SU-DHL-6 (cell line): Measurements from ENCODE around the gene ASTN1.

Experiments
- H2AFZ ChIP-seq: fragments of 200-600 bp; sonication (generic); 2 replicates; pipeline ENCODE4 v1.6.1; 2014; ENCODE audit warnings: low read depth, mild to moderate bottlenecking, moderate library complexity, mixed read lengths, antibody characterized with exemption, low read length; ENCODE audit not compliant: severe bottlenecking
- H3F3A ChIP-seq: fragments of 200-600 bp; shearing (Covaris generic); 2 replicates; pipeline ENCODE4 v1.6.0; 2016; ENCODE audit warnings: antibody characterized with exemption, mild to moderate bottlenecking; ENCODE audit not compliant: insufficient read depth
- H3K27ac ChIP-seq: fragments of 200-600 bp; sonication (generic); 2 replicates; pipeline ENCODE4 v1.5.1; 2016; ENCODE audit warnings: low read depth, mild to moderate bottlenecking, low read length, moderate library complexity, mixed read lengths
- H3K27me3 ChIP-seq: fragments of 200-600 bp; sonication (generic), shearing (Covaris generic); 2 replicates; pipeline ENCODE4 v1.6.0; 2014; ENCODE audit warnings: mild to moderate bottlenecking, low read length
- H3K36me3 ChIP-seq: fragments of 200-600 bp; sonication (generic); 2 replicates; pipeline ENCODE4 v1.6.1; 2014; ENCODE audit warnings: mild to moderate bottlenecking, low read length, mixed read lengths
- H3K4me2 ChIP-seq: fragments of 300-600, 200-600 bp; shearing (Covaris generic), sonication (generic); 2 replicates; pipeline ENCODE4 v1.6.0; 2014; ENCODE audit warnings: low read length, low read depth, mild to moderate bottlenecking; ENCODE audit not compliant: poor library complexity, severe bottlenecking
- H3K4me3 ChIP-seq: fragments of 200-600 bp; sonication (generic); 2 replicates; pipeline ENCODE4 v1.5.1; 2014; ENCODE audit warnings: antibody characterized with exemption, low read length, mild to moderate bottlenecking, mixed read lengths; ENCODE audit not compliant: insufficient read depth, poor library complexity, severe bottlenecking
- H3K79me2 ChIP-seq: fragments of 200-600 bp; sonication (generic); 2 replicates; pipeline ENCODE4 v1.6.1; 2014; ENCODE audit warnings: mild to moderate bottlenecking, low read length, moderate library complexity; ENCODE audit not compliant: insufficient read depth
- H3K9ac ChIP-seq: fragments of 200-600 bp; sonication (generic); 2 replicates; pipeline ENCODE4 v1.7.0; 2014; ENCODE audit warnings: mild to moderate bottlenecking, low read length
- H3K9me2 ChIP-seq: fragments of 200-600 bp; sonication (generic); replicated peaks from 2 replicates; pipeline ENCODE4 v1.6.1; 2014; ENCODE audit warnings: low read length; ENCODE audit not compliant: insufficient read depth
- H3K9me3 ChIP-seq: fragments of 200-600 bp; sonication (generic); 2 replicates; pipeline ENCODE4 v1.6.1; 2014; ENCODE audit warnings: low read length, mixed read lengths; ENCODE audit not compliant: insufficient read depth
- H4K20me1 ChIP-seq: fragments of 200-600 bp; sonication (generic); 2 replicates; pipeline ENCODE4 v1.6.1; 2014; ENCODE audit warnings: low read depth, mild to moderate bottlenecking, antibody characterized with exemption, low read length, moderate library complexity, mixed read lengths
- CTCF ChIP-seq: fragments of 200-600 bp; sonication (generic); IDR thresholded peaks from one replicate; pipeline ENCODE4 v1.5.1; 2017; ENCODE audit warnings: antibody characterized with exemption, mild to moderate bottlenecking, low read length, moderate library complexity; ENCODE audit not compliant: insufficient read depth, poor library complexity, severe bottlenecking
- EZH2phosphoT487 ChIP-seq: fragments of 200-600 bp; sonication (generic), shearing (Covaris generic); conservative IDR thresholded peaks from 2 replicates; pipeline ENCODE4 v1.6.1; 2018; ENCODE audit warnings: mild to moderate bottlenecking, antibody characterized with exemption, low read length, moderate library complexity, mixed read lengths

The ASTN1 gene

GRCh38 chr1:176863613-176864012, 300.9 kb downstream of the ASTN1 start:
- H3K27ac ChIP-seq = no peak overlapping the region
- no peak overlapping the region for H3K4me3 ChIP-seq
- no peaks in the 10 kb centered on the region for H3K79me2 ChIP-seq
- H3F3A ChIP-seq = no peaks in the 10 kb centered on the region
- no peaks in the 10 kb centered on the region for H4K20me1 ChIP-seq
- H3K36me3 ChIP-seq = no peaks in the 10 kb centered on the region
- H2AFZ ChIP-seq = no peak overlapping the region
- no peak overlapping the region for H3K4me2 ChIP-seq
- no peaks in the 10 kb centered on the region for H3K27me3 ChIP-seq
- no peaks in the 10 kb centered on the region for H3K9me3 ChIP-seq
- H3K9ac ChIP-seq = no peak overlapping the region
- H3K9me2 ChIP-seq = no peaks in the 10 kb centered on the region
- TF ChIP-seq CTCF (no peak), EZH2phosphoT487 (no peak)

GRCh38 chr1:176858433-176858916, 306.0 kb downstream of the ASTN1 start:
- H3K36me3 ChIP-seq = no peaks in the 10 kb centered on the region
- no peaks in the 10 kb centered on the region for H3F3A ChIP-seq

GRCh38 chr1:176857632-176858031, 306.9 kb downstream of the ASTN1 start:
- H3K79me2 ChIP-seq = no peaks in the 10 kb centered on the region
- no peaks in the 10 kb centered on the region for H3K36me3 ChIP-seq
- H3K9ac ChIP-seq = no peak overlapping the region
- H2AFZ ChIP-seq = no peak overlapping the region
- H4K20me1 ChIP-seq = no peaks in the 10 kb centered on the region
- no peak overlapping the region for H3K4me3 ChIP-seq
- TF ChIP-seq EZH2phosphoT487 (no peak), CTCF (no peak)
- H3K9me3 ChIP-seq = no peaks in the 10 kb centered on the region
- no peaks in the 10 kb centered on the region for H3F3A ChIP-seq
- H3K27me3 ChIP-seq = no peaks in the 10 kb centered on the region
- no peak overlapping the region for H3K27ac ChIP-seq
- no peaks in the 10 kb centered on the region for H3K9me2 ChIP-seq
- no peak overlapping the region for H3K4me2 ChIP-seq

More at GRCh38 chr1:176858433-176858916, 306.0 kb downstream of the ASTN1 start:
- H4K20me1 ChIP-seq = no peaks in the 10 kb centered on the region
- H3K27ac ChIP-seq = no peak overlapping the region
- TF ChIP-seq CTCF (no peak), EZH2phosphoT487 (no peak)
- no peak overlapping the region for H3K4me2 ChIP-seq
- no peaks in the 10 kb centered on the region for H3K27me3 ChIP-seq
- H3K9ac ChIP-seq = no peak overlapping the region
- no peaks in the 10 kb centered on the region for H3K9me2 ChIP-seq
- no peak overlapping the region for H2AFZ ChIP-seq
- H3K4me3 ChIP-seq = no peak overlapping the region
- no peaks in the 10 kb centered on the region for H3K79me2 ChIP-seq
- no peaks in the 10 kb centered on the region for H3K9me3 ChIP-seq
